Cardiac muscle cell (in vitro differentiated cells and primary cell): ENCODE measurements around the gene UEVLD. TPM values are rescaled to one million over a fixed set of nuclear protein-coding genes. Genes with fewer than 3 reads are reported as not detected.

Experiments used
- DNase-seq, 2 donors: peaks; one replicate each; pipeline versions ENCODE4 v3.0.0 to v3.0.0-alpha.2; 2010 to 2017; ENCODE audit warnings: low read depth in 1 of 2, low spot score in 1 of 2
- H3K27ac ChIP-seq: fragments of 200-600 bp; sonication (generic); 2 replicates; pipeline ENCODE4 v1.5.1; 2016
- H3K27me3 ChIP-seq: fragments of 200-600 bp; sonication (generic); 2 replicates; pipeline ENCODE4 v1.6.0; 2016; ENCODE audit warnings: control low read depth
- H3K36me3 ChIP-seq: fragments of 200-600 bp; sonication (generic); 2 replicates; pipeline ENCODE4 v1.5.1; 2016; ENCODE audit warnings: control low read depth
- H3K4me1 ChIP-seq: fragments of 200-600 bp; sonication (generic); 2 replicates; pipeline ENCODE4 v1.8.1; 2017; ENCODE audit warnings: low read depth, mild to moderate bottlenecking, mixed run types
- H3K4me3 ChIP-seq: fragments of 200-600 bp; sonication (generic); 2 replicates; pipeline ENCODE4 v1.5.1; 2016; ENCODE audit warnings: mild to moderate bottlenecking
- H3K9me3 ChIP-seq: fragments of 200-600 bp; sonication (generic); 2 replicates; pipeline ENCODE4 v1.5.1; 2017; ENCODE audit warnings: low read depth, mild to moderate bottlenecking, control low read depth
- polyA plus RNA-seq: library from polyadenylated mRNA; unstranded; fragments of >200 nt; fragmentation: Nextera tagmentation; extraction: Ambion mirVana; gene quantifications from 2 replicates; pipeline ENCODE4 v1.2.1, GENCODE V29; 2016
- total RNA-seq: library from RNA; depleted of rRNA; stranded (reverse); fragments of >200 nt; gene quantifications from 2 replicates; pipeline ENCODE4 v1.2.3, GENCODE V29; 2016
- TF ChIP-seq, protein P1 (sequence below): IDR thresholded peaks from 2 replicates; pipeline ENCODE4 v1.5.1; 2012; ENCODE audit warnings: low read depth, mild to moderate bottlenecking, low read length

Gene UEVLD
- total and polyA plus RNA-seq, 2 experiments from 2014 or later = 6.3 to 18.6 TPM

DNA sequence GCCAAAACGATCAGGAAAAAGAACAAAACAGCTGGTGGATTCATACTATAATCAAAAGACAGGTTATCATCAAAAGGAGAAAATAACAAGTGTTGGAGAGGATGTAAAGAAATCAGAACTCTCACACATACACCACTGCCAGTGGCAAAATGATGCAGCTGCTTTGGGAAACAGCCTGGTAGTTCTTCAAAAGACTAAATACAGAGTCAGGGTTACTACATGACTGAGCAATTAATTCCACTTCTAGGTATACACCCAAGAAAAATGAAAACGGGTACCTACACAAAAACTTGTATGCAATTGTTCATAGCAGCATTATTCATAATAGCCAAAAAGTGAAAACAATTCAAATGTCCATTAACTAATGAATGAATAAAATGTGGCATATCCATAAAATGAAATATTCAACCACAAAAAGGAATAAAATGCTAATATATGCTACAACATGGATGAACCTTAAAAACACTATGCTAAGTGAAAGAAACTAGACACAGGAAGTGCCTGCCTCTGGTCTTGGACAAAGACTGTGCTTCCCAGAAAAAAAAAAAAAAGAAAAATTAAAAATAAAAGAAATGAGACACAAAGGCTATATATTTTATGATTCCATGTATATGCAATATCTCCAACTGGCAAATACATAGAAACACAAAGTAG is 8.3 kb downstream of the UEVLD start:
- DNase-seq = no peak
- H3K27ac ChIP-seq = no peak overlapping the region
- peaks cover 2% of the 10 kb centered on the region for H3K36me3 ChIP-seq
- TF ChIP-seq, protein P1, sequence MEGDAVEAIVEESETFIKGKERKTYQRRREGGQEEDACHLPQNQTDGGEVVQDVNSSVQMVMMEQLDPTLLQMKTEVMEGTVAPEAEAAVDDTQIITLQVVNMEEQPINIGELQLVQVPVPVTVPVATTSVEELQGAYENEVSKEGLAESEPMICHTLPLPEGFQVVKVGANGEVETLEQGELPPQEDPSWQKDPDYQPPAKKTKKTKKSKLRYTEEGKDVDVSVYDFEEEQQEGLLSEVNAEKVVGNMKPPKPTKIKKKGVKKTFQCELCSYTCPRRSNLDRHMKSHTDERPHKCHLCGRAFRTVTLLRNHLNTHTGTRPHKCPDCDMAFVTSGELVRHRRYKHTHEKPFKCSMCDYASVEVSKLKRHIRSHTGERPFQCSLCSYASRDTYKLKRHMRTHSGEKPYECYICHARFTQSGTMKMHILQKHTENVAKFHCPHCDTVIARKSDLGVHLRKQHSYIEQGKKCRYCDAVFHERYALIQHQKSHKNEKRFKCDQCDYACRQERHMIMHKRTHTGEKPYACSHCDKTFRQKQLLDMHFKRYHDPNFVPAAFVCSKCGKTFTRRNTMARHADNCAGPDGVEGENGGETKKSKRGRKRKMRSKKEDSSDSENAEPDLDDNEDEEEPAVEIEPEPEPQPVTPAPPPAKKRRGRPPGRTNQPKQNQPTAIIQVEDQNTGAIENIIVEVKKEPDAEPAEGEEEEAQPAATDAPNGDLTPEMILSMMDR = no peak
- no peaks in the 10 kb centered on the region for H3K27me3 ChIP-seq
- H3K9me3 ChIP-seq = no peaks in the 10 kb centered on the region
- no peaks in the 10 kb centered on the region for H3K4me1 ChIP-seq
- no peak overlapping the region for H3K4me3 ChIP-seq

DNA sequence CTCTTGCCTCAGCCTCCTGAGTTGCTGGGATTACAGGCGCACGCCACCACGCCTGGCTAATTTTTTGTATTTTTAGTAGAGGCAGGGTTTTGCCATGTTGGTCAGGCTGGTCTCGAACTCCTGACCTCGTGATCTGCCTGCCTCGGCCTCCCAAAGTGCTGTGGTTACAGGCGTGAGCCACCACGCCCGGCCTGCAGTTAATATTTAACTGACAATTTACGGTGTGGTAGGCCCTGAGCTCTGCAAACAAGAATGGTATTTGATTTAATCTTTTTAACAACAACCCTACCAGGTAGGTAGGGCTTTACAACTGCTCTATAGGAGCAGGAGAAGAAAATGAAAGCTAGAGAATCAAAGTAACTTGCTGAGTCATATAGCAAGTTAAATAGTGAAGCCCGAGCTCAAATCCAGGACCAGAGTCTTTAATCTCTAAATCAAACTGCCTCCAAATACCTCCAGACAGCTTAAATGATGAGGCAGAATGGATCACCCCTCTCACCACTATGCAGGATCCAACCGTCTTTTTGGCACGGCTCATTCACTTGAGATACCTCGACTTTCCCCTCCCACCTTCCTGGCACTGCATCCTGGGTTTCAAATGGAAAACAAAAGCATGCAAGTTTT is 9.4 kb downstream of the UEVLD start:
- TF ChIP-seq, protein P1 = no peak
- DNase-seq = no peak
- Histone ChIP-seq H3K27ac (no peak overlapping the region), H3K9me3 (no peaks in the 10 kb centered on the region), H3K4me3 (no peak overlapping the region), H3K27me3 (no peaks in the 10 kb centered on the region), H3K4me1 (no peaks in the 10 kb centered on the region), H3K36me3 (peaks cover 7% of the 10 kb centered on the region)

DNA sequence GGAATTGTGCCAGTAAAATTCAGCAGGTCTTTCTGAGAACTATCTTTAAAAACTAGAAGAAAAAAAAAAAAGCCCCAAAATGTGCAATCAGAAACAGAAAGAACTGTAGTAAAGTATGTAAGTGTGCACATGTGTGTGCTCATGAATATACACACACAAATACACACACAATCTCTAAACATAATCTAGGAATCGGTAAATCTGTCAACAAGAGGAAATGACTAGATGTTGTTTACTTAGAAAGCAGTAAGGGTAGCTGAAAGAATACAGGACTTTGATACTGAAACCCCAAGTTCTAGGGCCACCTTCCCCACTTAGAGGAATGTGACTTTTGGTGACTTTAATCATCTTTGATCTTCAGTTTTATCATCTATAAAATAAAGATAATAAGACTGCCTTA is 13.2 kb downstream of the UEVLD start:
- TF ChIP-seq, protein P1 = no peak
- peaks cover 10% of the 10 kb centered on the region for H3K36me3 ChIP-seq

DNA sequence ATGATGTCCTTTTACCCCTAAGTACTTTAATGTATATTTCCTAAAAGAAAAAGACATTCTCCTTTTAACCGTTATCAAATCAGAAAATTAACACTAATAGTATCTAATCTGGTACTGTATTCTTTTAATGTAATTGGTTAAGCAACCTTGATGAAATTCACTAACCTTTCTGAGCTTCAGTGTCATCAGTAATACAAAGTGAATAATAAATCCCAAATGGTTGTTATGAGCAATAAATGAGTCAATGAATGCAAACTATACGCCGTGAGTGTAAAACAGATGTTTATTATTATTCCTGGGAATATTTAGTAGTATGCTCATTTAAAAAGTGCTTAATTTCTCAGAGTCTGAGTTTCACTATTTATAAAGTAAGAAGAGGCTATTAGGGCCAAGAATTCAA is 21.5 kb downstream of the UEVLD start:
- H3K27ac ChIP-seq = no peak overlapping the region
- H3K27me3 ChIP-seq = no peaks in the 10 kb centered on the region
- peaks cover 20% of the 10 kb centered on the region for H3K36me3 ChIP-seq
- no peaks in the 10 kb centered on the region for H3K4me1 ChIP-seq
- TF ChIP-seq, protein P1 = no peak
- DNase-seq = no peak
- H3K9me3 ChIP-seq = no peaks in the 10 kb centered on the region
- no peak overlapping the region for H3K4me3 ChIP-seq

More for the DNA sequence above, 13.2 kb downstream of the UEVLD start:
- Histone ChIP-seq H3K4me3 (no peak overlapping the region), H3K27me3 (no peaks in the 10 kb centered on the region), H3K27ac (no peak overlapping the region), H3K4me1 (no peaks in the 10 kb centered on the region), H3K9me3 (no peaks in the 10 kb centered on the region)
- no peak for DNase-seq

DNA sequence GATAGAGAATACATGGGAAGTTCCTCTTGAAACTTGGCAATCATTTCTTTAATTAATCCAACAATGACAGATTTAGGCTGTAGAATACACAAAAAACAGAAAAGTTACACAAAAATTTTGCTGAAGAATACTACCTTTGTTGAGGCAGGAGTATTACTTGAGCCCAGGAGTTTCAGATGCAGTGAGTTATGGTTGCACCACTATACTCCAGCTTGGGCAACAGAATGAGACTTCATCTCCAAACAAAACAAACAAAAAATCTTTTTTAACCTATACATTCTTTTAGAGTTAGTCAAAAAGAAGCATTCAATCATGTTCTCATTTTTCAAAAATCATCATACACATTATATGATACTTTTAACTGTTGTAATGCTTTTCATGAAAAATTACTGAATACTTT is 22.1 kb downstream of the UEVLD start:
- peaks cover 17% of the 10 kb centered on the region for H3K36me3 ChIP-seq
- H3K27me3 ChIP-seq = no peaks in the 10 kb centered on the region
- TF ChIP-seq, protein P1 = no peak
- H3K4me1 ChIP-seq = no peaks in the 10 kb centered on the region
- DNase-seq = no peak
- no peak overlapping the region for H3K27ac ChIP-seq
- no peaks in the 10 kb centered on the region for H3K9me3 ChIP-seq
- H3K4me3 ChIP-seq = no peak overlapping the region
